Testis (tissue), 2 donors: ENCODE measurements around the gene GGTA1.

Source experiments
- POLR2A ChIP-seq: fragments of 450-650 bp; IDR thresholded peaks from one replicate; pipeline ENCODE4 v1.6.1; 2017; ENCODE audit warnings: antibody characterized with exemption, mild to moderate bottlenecking, moderate library complexity
- TF ChIP-seq, protein P1 (sequence below), 3 experiments: fragments of 450-650 bp in 2 of 3; fragments of 200-600 bp in 1 of 3; sonication (generic) in 1 of 3; IDR thresholded peaks; one replicate each; pipeline ENCODE4 v1.5.1; 2016 to 2019; ENCODE audit warnings: antibody characterized with exemption in 3 of 3, mild to moderate bottlenecking in 2 of 3, moderate library complexity in 1 of 3

DNA sequence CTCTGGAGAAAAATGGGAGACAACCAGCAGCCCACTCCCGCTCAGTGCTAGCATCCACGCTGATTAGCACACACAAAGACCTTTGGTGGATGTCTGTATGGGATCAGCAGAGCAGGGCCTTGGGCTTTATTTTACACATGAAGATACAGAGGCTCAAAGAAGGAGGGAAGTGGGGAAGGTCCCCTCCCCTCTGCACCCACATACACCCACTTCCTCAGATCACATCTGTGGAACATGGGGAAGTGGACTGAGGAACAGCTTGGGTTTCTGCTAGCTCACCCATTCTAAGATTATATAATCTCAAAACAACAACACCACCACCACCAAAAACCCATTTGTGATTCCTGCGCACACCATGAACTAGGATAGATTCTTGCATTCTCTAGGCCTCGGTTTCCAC lies 14.0 kb downstream of the GGTA1 start:
- TF ChIP-seq, protein P1, sequence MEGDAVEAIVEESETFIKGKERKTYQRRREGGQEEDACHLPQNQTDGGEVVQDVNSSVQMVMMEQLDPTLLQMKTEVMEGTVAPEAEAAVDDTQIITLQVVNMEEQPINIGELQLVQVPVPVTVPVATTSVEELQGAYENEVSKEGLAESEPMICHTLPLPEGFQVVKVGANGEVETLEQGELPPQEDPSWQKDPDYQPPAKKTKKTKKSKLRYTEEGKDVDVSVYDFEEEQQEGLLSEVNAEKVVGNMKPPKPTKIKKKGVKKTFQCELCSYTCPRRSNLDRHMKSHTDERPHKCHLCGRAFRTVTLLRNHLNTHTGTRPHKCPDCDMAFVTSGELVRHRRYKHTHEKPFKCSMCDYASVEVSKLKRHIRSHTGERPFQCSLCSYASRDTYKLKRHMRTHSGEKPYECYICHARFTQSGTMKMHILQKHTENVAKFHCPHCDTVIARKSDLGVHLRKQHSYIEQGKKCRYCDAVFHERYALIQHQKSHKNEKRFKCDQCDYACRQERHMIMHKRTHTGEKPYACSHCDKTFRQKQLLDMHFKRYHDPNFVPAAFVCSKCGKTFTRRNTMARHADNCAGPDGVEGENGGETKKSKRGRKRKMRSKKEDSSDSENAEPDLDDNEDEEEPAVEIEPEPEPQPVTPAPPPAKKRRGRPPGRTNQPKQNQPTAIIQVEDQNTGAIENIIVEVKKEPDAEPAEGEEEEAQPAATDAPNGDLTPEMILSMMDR (IDR thresholded peaks at IDR 0.05) = no peak
- TF ChIP-seq POLR2A = no peak
